Measurements from ENCODE around the gene TM9SF3.

TM9SF3 gene

DNA sequence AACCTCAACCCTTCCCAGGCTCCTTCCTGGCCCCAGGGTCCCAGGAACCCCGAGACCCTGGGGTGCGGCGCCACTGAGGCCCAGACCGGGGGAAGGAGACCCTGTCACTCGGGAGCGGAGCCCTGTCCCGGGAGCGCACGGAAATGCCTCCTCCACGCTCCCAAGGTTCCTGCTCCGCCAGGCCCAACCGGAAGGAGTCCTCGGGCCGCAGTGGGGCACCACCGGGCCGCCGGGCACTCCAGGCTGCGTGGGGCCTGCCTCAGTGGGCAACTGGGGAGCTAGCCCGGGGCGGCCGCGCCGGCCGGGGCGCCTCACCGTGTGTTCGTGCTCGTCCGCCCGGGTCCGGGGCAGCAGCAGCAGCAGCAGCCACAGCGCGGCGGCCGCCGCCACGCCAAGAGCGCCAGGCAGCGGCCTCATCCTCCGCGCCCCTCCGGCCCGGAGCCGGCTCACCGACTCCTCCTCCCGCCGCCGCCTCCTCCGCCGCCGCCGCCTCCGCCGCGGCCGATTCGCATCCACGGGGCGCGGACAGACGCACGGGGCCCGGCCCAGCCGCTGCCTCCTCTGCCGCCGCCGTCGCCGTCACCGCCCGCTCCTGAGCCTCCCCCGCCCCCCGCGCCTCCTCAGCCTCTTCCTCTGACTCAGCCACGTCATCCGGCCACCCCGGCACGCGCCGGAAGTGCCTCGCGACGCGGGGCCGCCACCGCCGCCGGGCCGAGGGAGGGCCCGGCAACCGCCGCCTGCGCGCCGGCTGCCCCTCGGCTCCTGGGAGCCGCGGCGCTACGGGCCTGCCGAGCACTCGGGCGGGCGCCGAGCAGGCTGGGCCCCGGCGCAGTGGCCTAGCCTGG is at the start of gene TM9SF3:
TM9SF3 (minus strand) TSS at position 594 of the 845 bp plus-strand sequence; CDS start at position 417, 177 bp downstream.
- peak; percentile 86 for DNase-seq

GRCh38 chr10:96636551-96636950 is 49.7 kb upstream of the TM9SF3 start:
- no peak for DNase-seq

DNA sequence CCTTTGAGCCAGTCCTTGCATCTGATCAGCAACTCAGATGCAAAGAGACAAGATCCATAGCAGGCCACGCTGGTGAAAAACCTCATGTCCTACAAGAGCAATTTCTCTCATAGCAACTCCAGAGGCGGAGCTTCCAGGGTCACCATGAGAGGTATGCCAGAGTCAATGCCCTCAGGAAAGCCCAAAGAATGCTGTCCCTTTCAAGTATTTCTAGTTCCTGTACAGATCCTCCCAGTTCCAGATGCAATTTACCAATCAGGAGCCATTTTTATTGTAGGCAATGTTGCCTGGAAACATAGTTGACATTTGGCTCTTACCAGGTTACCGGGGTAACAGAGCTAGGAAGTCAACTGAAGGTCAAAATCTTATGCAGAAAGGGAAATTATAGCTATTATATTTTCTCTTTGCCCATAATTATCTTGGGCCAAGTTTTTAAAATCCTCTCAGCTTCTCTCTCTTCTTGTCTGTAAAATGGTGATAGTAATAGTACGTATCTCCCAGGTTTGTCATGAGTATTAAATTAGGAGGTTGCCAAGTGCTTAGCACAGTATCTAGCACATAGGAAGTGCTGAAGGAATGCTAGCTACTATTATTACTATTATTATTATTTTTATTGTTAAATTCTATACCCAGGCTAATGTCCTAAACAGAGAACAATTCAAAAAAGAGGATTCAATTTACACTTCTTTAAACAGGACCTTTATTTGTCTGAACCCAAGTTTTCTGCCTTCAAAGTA is 46.3 kb upstream of the TM9SF3 start:
- DNase-seq = peak; percentile 22

GRCh38 chr10:96627292-96627691 is 40.5 kb upstream of the TM9SF3 start:
- no peak for DNase-seq

DNA sequence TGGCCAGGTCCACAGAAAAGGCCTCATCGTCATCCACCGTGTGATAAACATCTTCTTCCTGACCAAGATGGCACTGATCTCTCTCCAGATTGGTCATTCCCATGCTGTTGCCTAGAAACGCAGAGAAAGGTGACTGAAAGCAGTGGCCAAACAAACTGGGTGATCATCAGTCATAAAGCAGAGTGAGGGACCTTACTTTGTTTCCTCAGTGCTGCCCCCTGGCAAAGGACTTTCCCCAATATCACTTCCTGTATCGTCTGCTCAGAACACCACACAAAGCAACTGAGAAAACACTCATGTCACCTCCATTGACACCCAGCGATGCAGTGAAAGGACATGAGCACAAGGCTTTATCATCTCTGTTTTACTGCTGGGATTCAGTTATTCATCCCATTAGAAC is 40.0 kb upstream of the TM9SF3 start:
- no peak for DNase-seq

- DNase-seq = no peak
Observed at GRCh38 chr10:96625173-96625572, 38.4 kb upstream of the TM9SF3 start.

DNA sequence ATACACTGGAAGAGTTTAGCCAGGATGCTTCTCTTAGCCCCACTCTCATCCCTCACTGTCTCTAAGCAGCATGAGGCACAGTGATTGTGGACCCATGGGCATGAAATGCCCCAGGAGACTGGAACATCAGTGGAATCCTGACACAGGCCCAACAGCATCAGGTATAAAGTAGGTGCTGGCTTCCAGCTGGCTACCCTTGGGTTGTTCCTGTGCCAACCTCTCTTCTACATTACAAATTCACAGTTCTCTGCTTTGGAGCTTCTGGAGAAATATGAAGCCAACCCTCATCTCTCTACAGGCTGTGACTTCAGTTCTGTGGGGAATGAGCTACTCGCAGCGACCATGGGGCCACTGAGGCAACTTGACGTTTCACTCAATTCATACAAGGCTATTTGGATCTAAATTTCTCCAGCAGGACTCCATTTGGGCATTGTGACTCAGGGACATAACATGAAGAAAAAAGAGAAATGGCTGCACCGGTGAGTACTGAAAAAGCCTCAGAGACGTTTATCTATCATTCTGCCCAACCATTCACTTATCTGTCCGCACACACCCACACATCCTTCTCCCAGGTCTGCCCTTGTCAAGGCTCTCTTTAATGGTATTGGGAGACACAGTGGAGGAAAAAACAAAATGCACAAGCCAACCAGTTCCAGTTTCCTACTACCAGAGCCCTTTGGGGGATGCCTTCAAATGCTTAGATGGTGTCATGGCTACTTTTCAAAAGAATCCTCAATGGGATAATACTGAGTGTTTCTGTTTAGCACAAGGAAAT is 35.4 kb upstream of the TM9SF3 start:
- no peak for DNase-seq

- peak; percentile 33 for DNase-seq
Observed at GRCh38 chr10:96619796-96620773, 33.3 kb upstream of the TM9SF3 start.

- DNase-seq = no peak
Observed at GRCh38 chr10:96619120-96619519, 32.3 kb upstream of the TM9SF3 start.

DNA sequence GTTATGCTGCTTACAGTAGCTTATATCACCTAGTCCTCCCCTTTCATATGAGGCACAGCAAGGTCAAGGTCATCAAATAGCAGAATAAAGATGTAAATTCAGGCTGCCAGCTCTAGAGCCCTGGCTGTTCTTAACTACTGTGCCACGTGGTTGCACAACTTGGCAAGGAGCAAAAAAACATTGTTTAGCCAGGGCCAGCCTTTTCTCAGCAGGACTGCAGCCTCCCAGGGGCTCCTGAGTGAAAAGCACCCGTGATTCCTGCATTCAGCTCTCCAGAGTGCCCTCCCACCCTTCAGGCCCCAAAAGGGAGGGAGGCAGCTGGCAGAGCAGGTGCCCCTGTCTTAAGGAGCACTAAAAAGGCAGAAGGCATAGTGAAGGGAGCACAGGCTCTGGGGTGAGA is 31.8 kb upstream of the TM9SF3 start:
- no peak for DNase-seq

DNA sequence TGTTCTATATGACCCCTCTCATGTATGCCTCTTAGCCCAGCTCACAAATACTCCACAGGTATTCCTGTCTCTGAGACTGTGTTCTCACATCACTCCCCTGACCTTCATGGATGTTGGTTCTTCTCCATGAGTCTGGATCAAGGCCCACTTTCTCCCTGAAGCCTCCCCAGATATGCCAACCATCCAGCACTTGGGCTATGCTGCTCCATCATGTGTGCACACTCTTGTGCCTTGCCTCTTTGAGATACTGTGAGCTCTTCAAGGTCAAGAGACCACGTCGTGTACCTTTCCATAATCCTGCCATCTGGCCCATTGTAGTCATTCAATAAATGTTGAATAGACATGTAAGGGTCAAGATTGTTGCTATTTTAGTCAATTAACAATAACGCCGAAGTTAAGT is 30.1 kb upstream of the TM9SF3 start:
- no peak for DNase-seq

- peak; percentile 17 for DNase-seq
Observed at GRCh38 chr10:96614515-96614914, 27.7 kb upstream of the TM9SF3 start.

DNA sequence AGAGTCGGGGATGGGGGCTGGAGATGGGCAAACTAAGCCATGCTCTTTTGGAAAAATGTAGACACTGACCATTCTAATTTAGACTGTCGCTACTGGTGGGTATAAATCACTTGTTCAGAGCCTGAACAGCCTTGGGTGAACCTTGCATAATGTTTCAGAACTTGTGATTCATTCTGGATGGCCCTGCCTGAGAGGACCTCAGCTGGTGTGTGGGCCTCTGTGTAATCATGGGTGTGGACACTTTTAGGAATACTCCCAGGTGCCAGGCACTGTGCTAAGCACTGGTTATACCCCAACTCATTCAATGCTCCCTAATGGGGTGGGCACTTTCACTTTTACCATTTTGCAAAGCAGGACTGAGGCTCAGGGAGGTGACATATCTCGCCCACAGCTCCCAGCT is 26.8 kb upstream of the TM9SF3 start:
- DNase-seq = no peak

DNA sequence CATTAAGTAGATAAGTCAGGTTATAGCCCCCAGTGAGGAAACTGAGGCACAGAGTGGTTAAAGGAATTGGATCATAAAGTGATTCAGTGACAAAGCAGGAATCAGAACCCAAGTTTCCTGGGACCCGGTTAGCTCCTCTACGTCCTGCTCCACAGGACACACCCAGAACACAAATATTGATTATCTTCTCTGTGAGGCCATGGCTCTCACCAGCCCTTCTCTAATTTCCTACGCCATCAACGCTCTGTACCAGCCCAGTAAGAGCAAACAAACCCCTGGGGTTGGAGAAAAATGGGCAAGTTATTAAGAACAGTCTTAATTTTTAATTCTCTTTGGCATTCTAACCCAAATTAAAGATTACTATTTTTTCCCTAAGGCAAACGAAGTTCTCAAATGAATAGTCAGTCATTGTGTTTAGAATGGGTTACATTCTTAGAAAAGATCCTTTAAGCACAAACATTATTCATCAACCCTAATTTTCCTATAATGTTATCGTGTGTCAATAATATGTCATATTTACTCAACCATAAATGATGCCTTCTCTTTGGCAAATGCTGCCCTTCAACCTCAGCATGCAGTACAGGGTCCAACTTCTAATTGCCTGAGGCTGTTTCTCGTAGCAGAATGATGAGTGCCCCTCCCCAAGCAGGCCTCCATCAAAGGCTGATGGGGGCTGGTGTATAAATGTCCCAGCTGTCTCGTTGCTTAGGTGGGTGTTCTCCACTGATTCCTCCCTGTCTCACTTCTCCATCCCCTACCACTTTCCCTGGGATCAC is 25.4 kb upstream of the TM9SF3 start:
- DNase-seq = no peak

DNA sequence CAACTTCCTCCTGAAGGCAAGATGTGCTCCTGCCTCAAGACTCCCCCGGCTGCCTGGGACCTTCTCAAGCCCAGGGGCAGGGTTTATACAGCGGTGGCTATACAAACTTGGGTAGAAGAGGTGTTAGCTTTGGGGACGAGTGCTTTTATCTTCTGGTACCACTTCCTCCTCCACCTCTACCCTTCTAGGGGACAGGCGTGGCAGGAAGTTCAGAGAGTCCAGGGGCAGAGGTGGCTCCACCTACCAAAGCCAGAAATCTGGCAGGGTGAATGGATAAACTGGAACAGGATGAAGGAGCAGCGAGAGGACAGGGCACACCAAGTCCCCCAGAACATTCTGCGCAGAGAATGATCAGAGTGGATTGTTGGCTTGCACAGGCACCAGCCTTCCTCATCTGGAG is 24.0 kb upstream of the TM9SF3 start:
- no peak for DNase-seq

GRCh38 chr10:96609510-96609909 is 22.7 kb upstream of the TM9SF3 start:
- no peak for DNase-seq

GRCh38 chr10:96608805-96609204 is 22.0 kb upstream of the TM9SF3 start:
- no peak for DNase-seq

DNA sequence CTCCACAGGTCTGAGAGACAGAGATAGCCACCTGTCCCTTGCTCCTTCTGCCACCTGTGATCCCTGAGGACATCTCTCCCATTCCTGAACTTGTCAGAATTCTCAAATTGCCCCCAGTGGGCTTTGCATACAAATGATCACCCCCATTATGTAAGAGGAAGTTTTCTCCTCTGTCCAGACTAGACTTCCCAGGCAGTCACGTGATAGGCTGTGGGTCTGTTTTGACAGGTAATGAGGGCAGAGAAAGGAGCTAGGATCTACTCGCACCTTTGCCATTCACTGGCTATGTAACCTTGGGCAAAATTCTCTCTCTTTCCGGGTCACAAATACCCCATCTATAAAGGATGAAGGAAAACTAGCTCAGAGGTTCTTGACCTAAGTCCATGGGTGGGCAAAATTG is 21.4 kb upstream of the TM9SF3 start:
- no peak for DNase-seq

DNA sequence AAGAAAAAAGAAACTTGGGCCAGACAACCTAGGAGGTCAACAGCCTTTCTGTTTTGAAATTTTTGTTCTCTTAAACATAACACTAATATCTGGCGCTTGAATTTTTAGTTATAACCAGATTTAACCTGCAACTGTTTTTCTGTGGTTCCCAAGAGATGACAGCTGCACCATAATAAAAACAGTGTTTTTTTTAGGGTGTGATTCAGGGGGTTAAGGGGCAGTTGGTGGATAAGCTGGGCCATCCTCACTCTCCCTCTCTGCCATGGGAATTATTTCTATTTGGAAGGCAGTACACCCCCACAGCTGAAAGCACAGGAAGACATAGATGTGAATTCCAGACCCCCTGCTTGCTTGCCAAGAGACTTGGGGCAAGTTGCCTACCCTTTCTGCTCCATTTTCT is 20.1 kb upstream of the TM9SF3 start:
- DNase-seq = no peak

- no peak for DNase-seq
Observed at GRCh38 chr10:96606216-96606615, 19.4 kb upstream of the TM9SF3 start.

DNA sequence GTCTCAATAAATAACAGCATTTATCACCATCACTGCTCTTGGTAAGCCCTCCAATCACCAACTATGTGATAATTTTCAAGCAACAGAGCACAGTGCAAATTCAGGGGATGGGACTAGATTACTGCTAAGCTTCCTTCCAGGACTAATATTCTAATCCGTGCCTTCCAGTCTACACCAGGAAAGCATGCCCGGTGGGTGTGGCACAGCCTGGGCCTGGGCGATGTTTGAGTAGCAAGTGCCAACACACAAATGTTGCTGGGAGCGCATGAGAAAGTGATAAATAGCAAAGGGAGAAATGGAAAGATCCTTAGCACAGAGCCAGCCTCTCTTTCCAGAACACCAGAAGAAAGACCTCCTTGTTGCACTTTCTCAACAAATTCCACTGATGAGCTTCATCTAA is 13.5 kb upstream of the TM9SF3 start:
- no peak for DNase-seq

All from NCI-H510A (cell line).